KOPT-K1 (cell line): ENCODE measurements around the gene BCLAF3.

Experiments
- H3K27ac ChIP-seq: fragments of 200-600 bp; sonication (generic); 2 replicates; pipeline ENCODE4 v1.5.1; 2016; ENCODE audit warnings: antibody characterized with exemption, mild to moderate bottlenecking, low read depth, low read length; ENCODE audit not compliant: poor library complexity, severe bottlenecking
- H3K36me3 ChIP-seq: fragments of 200-600 bp; sonication (generic); 2 replicates; pipeline ENCODE4 v1.5.1; 2017; ENCODE audit warnings: antibody characterized with exemption, mild to moderate bottlenecking, low read length, moderate library complexity; ENCODE audit not compliant: insufficient read depth
- H3K9me3 ChIP-seq: fragments of 200-600 bp; sonication (generic); 2 replicates; pipeline ENCODE4 v1.5.1; 2017; ENCODE audit warnings: antibody characterized with exemption, low read length, mild to moderate bottlenecking; ENCODE audit not compliant: insufficient read depth, poor library complexity, severe bottlenecking

BCLAF3 gene

GRCh38 chrX:19990556-19991349, at the start of gene BCLAF3:
Gene BCLAF3, minus strand, starts transcription at chrX:19991061. Its CDS starts 20,797 bp downstream, at chrX:19970264.
- Histone ChIP-seq H3K9me3 (no peaks in the 10 kb centered on the region), H3K27ac (peak within 1 kb of the TSS; percentile 52), H3K36me3 (no peaks in the 10 kb centered on the region)

DNA sequence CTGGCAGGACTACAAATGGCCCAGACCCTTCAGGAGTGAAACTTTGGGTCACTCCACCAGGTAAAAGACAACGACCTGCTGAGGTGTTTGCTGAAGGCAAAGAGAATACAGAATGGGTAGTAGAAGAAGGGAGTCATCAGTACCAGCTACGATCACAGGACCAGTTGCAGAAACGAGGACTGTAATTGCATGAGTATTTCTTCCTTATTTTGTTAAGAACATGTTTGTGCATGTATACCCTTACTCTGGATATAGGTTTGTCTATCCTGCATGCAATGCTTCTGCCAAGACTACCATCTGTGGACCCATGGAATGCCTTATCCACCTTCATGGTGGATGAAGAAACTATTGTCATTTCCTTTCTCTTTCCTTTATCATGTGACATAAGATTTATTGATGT, 48.1 kb upstream of the BCLAF3 start:
- Histone ChIP-seq H3K36me3 (no peaks in the 10 kb centered on the region), H3K9me3 (no peaks in the 10 kb centered on the region), H3K27ac (no peak overlapping the region)

DNA sequence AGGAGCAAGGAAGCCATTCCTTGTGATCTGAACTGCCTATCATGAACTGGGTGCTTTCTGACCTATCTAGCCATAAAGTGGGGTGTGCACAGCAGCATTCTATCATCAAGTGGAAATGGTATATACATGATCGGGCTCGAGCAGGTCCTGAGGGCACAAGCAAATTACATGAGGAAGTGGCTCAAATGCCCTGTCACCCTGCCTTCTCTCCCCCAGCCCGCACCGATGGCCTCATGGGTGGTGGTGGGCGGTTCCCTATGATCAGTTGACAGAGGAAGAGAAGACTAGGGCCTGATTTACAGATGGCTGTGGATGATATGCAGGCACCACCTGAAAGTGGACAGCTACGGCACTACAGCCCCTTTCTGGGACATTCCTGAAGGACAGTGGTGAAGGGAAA, 46.3 kb upstream of the BCLAF3 start:
- no peak overlapping the region for H3K27ac ChIP-seq
- no peaks in the 10 kb centered on the region for H3K9me3 ChIP-seq
- H3K36me3 ChIP-seq, result no peaks in the 10 kb centered on the region

GRCh38 chrX:20032201-20032600, 41.3 kb upstream of the BCLAF3 start:
- Histone ChIP-seq H3K36me3 (no peaks in the 10 kb centered on the region), H3K9me3 (no peaks in the 10 kb centered on the region), H3K27ac (no peak overlapping the region)

DNA sequence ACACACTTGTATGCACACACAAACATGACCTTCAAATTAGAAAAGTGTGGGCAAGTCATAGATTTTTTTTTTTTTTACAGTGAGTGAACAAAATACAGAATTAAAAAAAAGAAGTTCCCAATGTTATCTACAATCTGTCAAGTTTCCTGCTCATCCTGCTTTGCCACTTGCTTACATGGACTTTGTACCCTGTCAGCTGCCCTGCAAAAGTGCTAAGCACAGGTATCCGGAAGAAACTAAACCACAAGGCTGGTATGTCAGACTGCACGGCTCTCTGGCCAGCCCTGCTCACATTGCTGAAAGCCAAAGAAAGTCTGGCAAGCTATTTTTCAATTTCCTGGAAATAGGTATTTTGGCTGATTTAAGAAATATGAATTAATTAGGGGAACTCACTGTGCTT, 38.9 kb upstream of the BCLAF3 start:
- no peaks in the 10 kb centered on the region for H3K9me3 ChIP-seq
- no peak overlapping the region for H3K27ac ChIP-seq
- no peaks in the 10 kb centered on the region for H3K36me3 ChIP-seq

DNA sequence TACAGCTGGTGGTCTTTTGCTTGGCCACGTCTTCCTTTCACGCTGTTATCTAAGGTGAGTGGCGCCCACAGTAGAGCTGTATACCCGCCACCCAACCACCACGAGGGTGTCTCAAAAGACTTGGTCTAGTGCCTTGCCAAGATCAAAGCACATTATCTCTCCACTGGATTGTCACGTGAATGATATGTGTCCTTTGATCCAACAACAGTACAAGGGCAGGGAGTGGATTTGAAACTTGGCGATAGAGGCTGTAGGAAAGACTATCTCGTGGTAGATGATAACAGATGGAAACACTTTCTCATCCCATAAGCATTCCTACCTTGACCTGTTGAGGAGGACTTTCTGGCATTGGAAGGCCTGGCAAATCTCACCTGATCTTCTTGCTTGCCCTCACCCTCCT, 37.7 kb upstream of the BCLAF3 start:
- Histone ChIP-seq H3K27ac (peak overlapping the region; percentile 35), H3K9me3 (no peaks in the 10 kb centered on the region), H3K36me3 (no peaks in the 10 kb centered on the region)

- Histone ChIP-seq H3K9me3 (no peaks in the 10 kb centered on the region), H3K36me3 (no peaks in the 10 kb centered on the region), H3K27ac (no peak overlapping the region)
Measured at GRCh38 chrX:20026278-20026677, 35.4 kb upstream of the BCLAF3 start.

DNA sequence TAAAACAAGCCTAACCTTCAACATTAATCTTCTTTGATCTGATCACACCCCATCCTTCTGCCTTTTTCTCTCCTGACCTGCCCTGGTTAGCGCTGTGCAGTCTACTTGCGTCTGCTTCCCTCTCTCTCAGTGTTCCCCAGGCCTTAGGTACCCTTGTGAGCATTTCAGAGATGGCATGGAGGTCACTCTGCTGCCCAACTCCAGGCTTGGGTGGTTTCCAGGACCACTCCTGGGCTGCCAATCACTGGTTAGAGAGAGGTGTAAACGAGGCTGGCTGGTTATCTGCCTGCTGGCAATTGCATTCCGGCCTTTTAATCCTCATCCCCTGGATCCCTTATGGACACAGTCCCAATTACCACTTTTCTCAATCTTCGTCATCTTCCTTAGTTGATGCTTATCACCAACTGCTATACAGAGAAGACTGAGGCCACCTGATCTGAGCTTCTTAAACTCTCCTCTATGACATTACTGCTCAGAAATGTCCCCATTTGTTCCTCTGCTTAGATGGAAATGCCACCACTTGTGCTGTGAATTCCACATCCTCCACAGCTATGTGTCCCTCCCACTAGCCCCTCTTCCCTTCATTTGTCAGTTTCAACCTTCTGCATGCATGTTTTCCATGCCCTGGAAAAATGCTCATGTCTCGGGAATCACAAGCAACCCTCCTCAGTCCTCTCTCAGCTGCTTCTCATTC, 29.0 kb upstream of the BCLAF3 start:
- Histone ChIP-seq H3K9me3 (no peaks in the 10 kb centered on the region), H3K36me3 (no peaks in the 10 kb centered on the region), H3K27ac (no peak overlapping the region)

DNA sequence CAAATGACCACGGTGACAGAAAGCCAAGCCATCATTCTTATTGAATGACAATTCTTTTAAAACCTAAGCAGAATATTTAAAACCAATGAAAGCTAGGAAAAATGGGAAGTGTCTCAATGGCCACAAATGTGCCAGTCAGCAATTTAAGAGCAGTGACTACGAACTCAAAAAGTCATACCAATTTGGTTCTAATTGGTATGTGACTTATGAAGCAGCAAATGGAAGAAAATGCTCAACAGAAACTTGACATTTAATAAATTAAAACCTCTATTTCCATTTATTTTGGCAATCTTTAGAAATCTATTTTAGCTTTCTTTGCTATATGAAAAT, 25.7 kb upstream of the BCLAF3 start:
- H3K27ac ChIP-seq, result no peak overlapping the region
- H3K36me3 ChIP-seq, result no peaks in the 10 kb centered on the region
- H3K9me3 ChIP-seq, result no peaks in the 10 kb centered on the region

DNA sequence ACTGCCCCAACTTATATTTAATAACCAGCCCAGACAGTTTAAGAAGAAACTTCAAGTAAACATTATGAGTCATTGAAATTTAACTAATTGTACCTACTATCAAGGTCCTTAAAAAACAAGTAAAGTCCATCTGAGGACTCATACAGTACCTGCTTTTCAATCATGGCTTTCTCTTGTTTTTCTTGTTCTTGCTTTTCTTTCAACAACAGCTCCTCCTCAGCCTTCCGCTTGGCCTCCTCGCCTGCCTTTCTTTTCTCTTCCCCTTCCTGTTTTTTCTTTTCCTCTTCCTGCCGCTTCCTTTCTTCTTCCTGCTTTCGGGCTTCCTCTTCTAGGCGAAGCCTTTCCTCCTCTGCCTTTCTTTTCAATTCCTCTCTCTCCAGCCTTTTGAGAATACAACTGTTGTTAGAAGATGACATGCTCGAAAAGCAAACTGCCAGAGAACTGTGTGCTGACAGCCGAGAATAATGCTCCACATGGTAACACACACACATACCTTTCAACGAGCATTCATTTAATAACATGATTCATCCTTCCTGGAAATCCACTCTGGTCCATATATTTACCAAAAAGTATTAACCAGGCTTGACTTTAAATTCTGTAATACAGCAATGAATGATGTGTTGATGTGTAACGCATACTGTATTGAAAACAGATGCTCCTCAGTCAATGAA, 25.2 kb upstream of the BCLAF3 start:
- Histone ChIP-seq H3K36me3 (no peaks in the 10 kb centered on the region), H3K27ac (no peak overlapping the region), H3K9me3 (no peaks in the 10 kb centered on the region)

GRCh38 chrX:20015422-20015821, 24.6 kb upstream of the BCLAF3 start:
- Histone ChIP-seq H3K27ac (no peak overlapping the region), H3K9me3 (no peaks in the 10 kb centered on the region), H3K36me3 (no peaks in the 10 kb centered on the region)

DNA sequence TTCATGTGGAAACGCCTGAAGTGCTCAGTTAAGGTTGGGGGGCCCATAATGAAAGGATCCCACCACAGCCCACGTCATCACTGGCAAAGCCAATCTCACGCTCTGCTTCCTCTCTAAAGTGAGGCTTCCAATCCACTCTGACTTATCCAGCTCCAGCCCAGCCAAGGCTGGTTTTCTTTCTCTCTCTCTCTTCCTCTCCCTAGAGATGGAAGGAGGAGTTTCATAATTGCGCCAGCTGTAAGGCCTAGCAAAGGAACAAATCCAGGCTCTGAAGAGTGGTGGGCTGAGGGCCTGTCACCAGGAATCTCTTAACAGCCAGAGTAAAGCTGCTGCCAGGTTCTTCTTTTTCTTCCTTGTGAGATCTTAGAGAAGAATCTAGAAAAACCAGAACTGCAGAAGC, 20.7 kb upstream of the BCLAF3 start:
- Histone ChIP-seq H3K27ac (no peak overlapping the region), H3K36me3 (no peaks in the 10 kb centered on the region), H3K9me3 (no peaks in the 10 kb centered on the region)

- Histone ChIP-seq H3K9me3 (no peaks in the 10 kb centered on the region), H3K36me3 (no peaks in the 10 kb centered on the region), H3K27ac (no peak overlapping the region)
Measured at GRCh38 chrX:20007962-20008622, 17.2 kb upstream of the BCLAF3 start.

GRCh38 chrX:20005883-20006282, 15.0 kb upstream of the BCLAF3 start:
- Histone ChIP-seq H3K36me3 (no peaks in the 10 kb centered on the region), H3K9me3 (no peaks in the 10 kb centered on the region), H3K27ac (no peak overlapping the region)

DNA sequence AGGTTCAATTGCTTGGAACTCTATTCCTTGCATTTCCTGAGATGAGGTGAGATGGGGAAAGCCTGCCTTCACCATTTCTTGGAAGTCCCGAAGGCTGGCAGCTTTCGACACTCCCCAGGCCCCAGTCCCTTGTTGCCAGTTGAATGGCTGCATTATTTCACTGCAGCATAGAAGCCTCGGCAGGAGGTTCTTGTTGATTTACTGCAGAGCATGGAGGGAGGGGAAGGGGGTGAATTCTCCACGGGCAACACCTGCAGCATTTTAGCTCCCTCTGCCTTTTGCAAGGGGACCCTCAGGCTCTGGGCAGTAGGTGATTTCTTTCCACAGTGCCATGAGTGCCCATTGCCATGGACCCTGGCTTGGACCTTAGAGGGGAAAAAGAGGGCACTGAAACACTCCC, 10.7 kb upstream of the BCLAF3 start:
- Histone ChIP-seq H3K27ac (no peak overlapping the region), H3K36me3 (no peaks in the 10 kb centered on the region), H3K9me3 (no peaks in the 10 kb centered on the region)
